Left lung (tissue), 10 donors: ENCODE measurements around the gene TEX30. TPM values are rescaled to one million over a fixed set of nuclear protein-coding genes. Genes with fewer than 3 reads are reported as not detected.

Experiments used
- ATAC-seq: fragments of 200-7000 bp; cut with Tn5 transposase; one replicate; pipeline ENCODE4 v1.9.1; 2020; ENCODE audit warnings: moderate library complexity
- DNase-seq, 4 donors: peaks; one replicate each; pipeline ENCODE4 v3.0.0-alpha.2; 2013 to 2020
- H3K27ac ChIP-seq, 2 donors: fragments of 200-600 bp; sonication (generic) in 1 of 2; one replicate each; pipeline versions ENCODE4 v1.5.0 to v1.8.0; 2020 to 2021
- H3K27me3 ChIP-seq, 2 donors: fragments of 200-600 bp; sonication (generic) in 1 of 2; one replicate each; pipeline versions ENCODE4 v1.5.0 to v1.8.0; 2020 to 2021
- H3K36me3 ChIP-seq, 2 donors: fragments of 200-600 bp; sonication (generic) in 1 of 2; one replicate each; pipeline versions ENCODE4 v1.5.0 to v1.8.0; 2020 to 2021
- H3K4me1 ChIP-seq, 2 donors: fragments of 200-600 bp; one replicate each; pipeline ENCODE4 v1.8.0; 2021
- H3K4me3 ChIP-seq, 2 donors: fragments of 200-600 bp; sonication (generic) in 1 of 2; one replicate each; pipeline versions ENCODE4 v1.5.0 to v1.8.0; 2020 to 2021; ENCODE audit warnings: mild to moderate bottlenecking in 1 of 2
- H3K9me3 ChIP-seq, 2 donors: fragments of 200-600 bp; sonication (generic) in 1 of 2; one replicate each; pipeline versions ENCODE4 v1.5.0 to v1.8.0; 2020 to 2021
- CTCF ChIP-seq, 2 donors: fragments of 200-600 bp; sonication (generic) in 1 of 2; IDR thresholded peaks; one replicate each; pipeline versions ENCODE4 v1.5.0 to v1.8.0; 2021; ENCODE audit warnings: antibody characterized with exemption in 2 of 2
- intact Hi-C, 2 donors: fragments of 100-400 bp; cut with DNase I; formaldehyde crosslinking; loops; one replicate each; pipeline versions ENCODE4 v1.11.2 to v1.14.2; 2022
- polyA plus RNA-seq, 6 donors: library from polyadenylated mRNA; unstranded; fragments of 120-200 nt; gene quantifications; one replicate each; pipeline ENCODE4 v1.2.1, GENCODE V29; 2013; ENCODE audit not compliant: insufficient read length in 6 of 6
- total RNA-seq, 2 donors: library from RNA; stranded (reverse); fragmentation: NEBNext Ultra II Directional; extraction: Animal tissue kit (Norgen Biotek cat#: 25700); gene quantifications; one replicate each; pipeline ENCODE4 v1.2.1, GENCODE V29; 2021
- donor health status: DM: no; HTN: yes; CAD: no.
- donor health status: DM: no; HTN: no; CAD: no.

The TEX30 gene
- total and polyA plus RNA-seq, 8 donors, result 7.1 to 19.4 (median 17.8) TPM

- DNase-seq (no peak), ATAC-seq (no peak)
- Histone ChIP-seq H3K27ac (no peak overlapping the region), H3K4me1 (peaks cover 0 to 29% of the 10 kb centered on the region in 2 donors), H3K9me3 (peaks cover 0 to 5% of the 10 kb centered on the region in 2 donors), H3K27me3 (no peaks in the 10 kb centered on the region), H3K36me3 (peaks cover 0 to 4% of the 10 kb centered on the region in 2 donors), H3K4me3 (no peak overlapping the region)
- intact Hi-C loops, result no loop called here
- no peak for TF ChIP-seq CTCF (IDR thresholded peaks at IDR 0.05)
Measured at GRCh38 chr13:102805680-102806079, 32.1 kb upstream of the TEX30 start.

- TF ChIP-seq CTCF (IDR thresholded peaks at IDR 0.05), result peak; percentile 75 to 80
- ATAC-seq (peak; percentile 91), DNase-seq (peak; percentile 81 to 94 (median 84))
- Histone ChIP-seq H3K4me1 (peaks cover 0 to 59% of the 10 kb centered on the region in 2 donors), H3K27me3 (peaks cover 0 to 21% of the 10 kb centered on the region in 2 donors), H3K4me3 (peak overlapping the region; percentile 74 to 90), H3K9me3 (no peaks in the 10 kb centered on the region), H3K36me3 (no peaks in the 10 kb centered on the region), H3K27ac (peak overlapping the region; percentile 82 to 85)
- intact Hi-C loops, result no loop called here
Measured at GRCh38 chr13:102800145-102801041, 26.8 kb upstream of the TEX30 start.

- DNase-seq (peak in 3 of 4 donors; percentile 38 to 84 (median 55)), ATAC-seq (peak; percentile 46)
- Histone ChIP-seq H3K4me3 (peak overlapping the region; percentile 74 to 90), H3K4me1 (peaks cover 0 to 59% of the 10 kb centered on the region in 2 donors), H3K27me3 (peaks cover 0 to 21% of the 10 kb centered on the region in 2 donors), H3K36me3 (no peaks in the 10 kb centered on the region), H3K9me3 (no peaks in the 10 kb centered on the region), H3K27ac (peak overlapping the region; percentile 82 to 85)
- intact Hi-C loops, result no loop called here
- no peak for TF ChIP-seq CTCF (IDR thresholded peaks at IDR 0.05)
Measured at GRCh38 chr13:102799426-102800144, 26.0 kb upstream of the TEX30 start.

GRCh38 chr13:102798581-102799425 lies 25.2 kb upstream of the TEX30 start, which contains the start of the genes BIVM and POGLUT2:
TSS of gene BIVM (plus strand) at chr13:102799119. CDS start at chr13:102807268, 8,149 bp downstream.
TSS of gene POGLUT2 (minus strand) at chr13:102798976. CDS start at chr13:102798670, 306 bp downstream.
- peaks cover 0 to 21% of the 10 kb centered on the region in 2 donors for H3K27me3 ChIP-seq
- ATAC-seq (peak; percentile 95), DNase-seq (peak; percentile 85 to 92 (median 92))
- H3K36me3 ChIP-seq, result no peaks in the 10 kb centered on the region
- H3K4me3 ChIP-seq, result peak within 1 kb of the TSS; percentile 74 to 90
- intact Hi-C loops, result no loop called here
- peaks cover 0 to 52% of the 10 kb centered on the region in 2 donors for H3K4me1 ChIP-seq
- H3K9me3 ChIP-seq, result no peaks in the 10 kb centered on the region
- no peak for TF ChIP-seq CTCF (IDR thresholded peaks at IDR 0.05)
- peak within 1 kb of the TSS; percentile 82 to 85 for H3K27ac ChIP-seq
